ENCODE measurements around the gene IGFL1.
"Not testable (repeated sequence)": the region's sequence is repeated elsewhere in the genome, so short reads cannot be mapped to it uniquely, and the experiment has no call there.

The IGFL1 gene

GRCh38 chr19:46209472-46209871, 20.1 kb upstream of the IGFL1 start:
- no peak for TF ChIP-seq Cebpa-rat (IDR thresholded peaks at IDR 0.05)
- Histone ChIP-seq H3K9ac (no peak overlapping the region), H3K4me1 (peaks cover 11% of the 10 kb centered on the region; the same call in 1 of the 2 replicates), H3K4me3 (no peak overlapping the region), H3K4me2 (no peak overlapping the region), H3K27ac (no peak overlapping the region), H3K9me3 (no peaks in the 10 kb centered on the region), H3K36me3 (no peaks in the 10 kb centered on the region), H4K20me1 (no peaks in the 10 kb centered on the region), H3K27me3 (no peaks in the 10 kb centered on the region)

DNA sequence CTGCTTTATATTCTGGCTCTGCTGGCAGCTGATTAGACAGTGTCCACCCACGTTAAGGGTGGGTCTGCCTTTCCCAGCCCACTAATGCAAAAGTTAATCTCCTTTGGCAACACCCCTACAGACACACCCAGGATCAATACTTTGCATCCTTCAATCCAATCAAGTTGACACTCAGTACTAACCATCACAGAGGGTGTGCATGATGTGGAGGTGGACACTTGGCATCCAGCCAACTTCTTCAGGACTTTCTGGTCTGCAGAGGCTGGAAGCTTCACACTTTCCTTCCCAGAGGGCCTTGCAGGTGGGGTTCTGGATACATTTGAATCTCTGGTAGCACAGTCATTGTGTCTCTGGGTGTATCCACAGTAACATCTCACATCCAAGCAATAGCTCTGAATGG, 18.9 kb upstream of the IGFL1 start:
- H4K20me1 ChIP-seq = no peaks in the 10 kb centered on the region
- peaks cover 11% of the 10 kb centered on the region; the same call in 1 of the 2 replicates for H3K4me1 ChIP-seq
- H3K9ac ChIP-seq = no peak overlapping the region
- no peaks in the 10 kb centered on the region for H3K36me3 ChIP-seq
- no peak overlapping the region for H3K4me3 ChIP-seq
- no peak overlapping the region for H3K27ac ChIP-seq
- no peak overlapping the region for H3K4me2 ChIP-seq
- no peaks in the 10 kb centered on the region for H3K9me3 ChIP-seq
- no peaks in the 10 kb centered on the region for H3K27me3 ChIP-seq
- no peak for TF ChIP-seq Cebpa-rat (IDR thresholded peaks at IDR 0.05)

DNA sequence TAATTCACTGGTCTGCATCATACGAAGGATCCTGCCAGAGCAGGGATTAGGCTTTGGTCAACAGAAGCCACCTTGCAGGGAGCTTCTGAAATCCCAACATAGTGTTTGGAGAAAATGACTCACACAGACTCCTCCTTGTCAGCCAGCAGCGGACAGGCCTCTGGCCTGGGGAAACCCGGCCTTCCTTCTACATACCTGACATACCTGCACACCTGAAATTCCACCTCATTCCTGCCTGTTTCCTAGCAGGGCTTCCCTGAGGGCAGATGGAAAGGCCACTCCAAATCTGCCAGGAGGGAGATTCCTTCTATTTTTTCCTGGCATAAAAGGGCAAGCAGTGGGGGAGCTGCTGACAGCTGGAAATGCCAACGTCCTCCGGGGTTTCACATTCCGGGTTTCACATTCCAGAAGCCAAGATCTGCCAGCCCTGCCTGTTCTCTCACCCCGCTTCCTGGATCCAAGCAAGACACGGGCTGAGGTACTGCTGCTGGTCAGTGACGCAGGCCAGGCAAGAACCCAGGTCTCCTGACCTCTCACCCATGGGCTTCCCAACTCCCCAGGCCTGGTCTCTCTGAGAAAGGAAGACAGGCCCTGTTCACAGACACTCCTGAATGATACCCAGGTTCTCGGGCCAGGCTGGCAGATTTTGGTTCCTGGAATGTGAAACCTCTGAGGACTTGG, 18.2 kb upstream of the IGFL1 start:
- Histone ChIP-seq H3K27ac (no peak overlapping the region), H3K4me3 (no peak overlapping the region), H3K4me2 (no peak overlapping the region), H3K9me3 (no peaks in the 10 kb centered on the region), H3K9ac (no peak overlapping the region), H3K4me1 (peaks cover 11% of the 10 kb centered on the region; the same call in 1 of the 2 replicates), H3K36me3 (no peaks in the 10 kb centered on the region), H3K27me3 (no peaks in the 10 kb centered on the region), H4K20me1 (no peaks in the 10 kb centered on the region)
- TF ChIP-seq Cebpa-rat (IDR thresholded peaks at IDR 0.05) = no peak

DNA sequence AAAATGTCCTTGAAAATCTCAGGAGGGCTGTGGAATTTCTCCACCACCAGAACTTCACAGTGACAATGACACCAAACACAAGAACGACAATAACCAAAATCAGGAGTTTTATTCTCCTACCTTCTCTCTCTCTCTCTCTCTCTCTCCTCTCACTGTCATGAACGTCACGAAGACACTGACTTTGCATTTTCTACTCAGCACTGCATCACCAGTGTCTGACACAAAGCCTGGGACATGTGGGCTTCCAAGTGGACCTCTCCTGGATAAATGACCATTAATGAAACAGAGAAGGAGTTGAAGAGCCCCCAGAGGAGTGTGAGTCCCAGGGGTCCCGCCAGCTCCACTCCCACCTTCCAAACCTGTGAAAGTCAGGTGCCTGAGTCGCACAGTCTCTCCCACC, 16.9 kb upstream of the IGFL1 start:
- not testable (repeated sequence) for H4K20me1 ChIP-seq, H3K9ac ChIP-seq, H3K4me2 ChIP-seq, H3K27ac ChIP-seq, H3K4me3 ChIP-seq, H3K36me3 ChIP-seq, H3K27me3 ChIP-seq, H3K9me3 ChIP-seq
- H3K4me1 ChIP-seq = peaks cover 11% of the 10 kb centered on the region; the same call in 1 of the 2 replicates

DNA sequence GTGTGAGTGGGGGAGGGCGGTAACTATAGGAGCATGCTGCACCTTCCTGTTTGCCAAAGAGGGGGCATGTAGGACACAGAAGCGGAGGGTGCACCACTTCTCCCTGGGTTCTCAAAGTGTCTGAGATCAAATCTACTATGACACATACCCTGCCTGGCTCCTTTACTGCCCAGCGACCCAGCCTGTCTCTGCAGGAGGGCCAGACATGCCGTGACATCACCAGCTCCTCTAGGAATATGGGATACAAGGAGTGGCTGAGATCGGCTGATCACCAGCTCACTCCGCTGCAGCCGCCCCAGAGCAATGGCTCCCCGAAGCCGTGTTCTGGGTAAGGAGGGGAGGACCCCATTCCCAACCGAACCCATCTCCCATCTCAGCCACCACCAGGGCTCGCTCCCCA, 16.4 kb upstream of the IGFL1 start:
- TF ChIP-seq Cebpa-rat (IDR thresholded peaks at IDR 0.05) = no peak

GRCh38 chr19:46213806-46214205, 15.7 kb upstream of the IGFL1 start:
- TF ChIP-seq Cebpa-rat (IDR thresholded peaks at IDR 0.05) = no peak
- no peak overlapping the region for H3K4me3 ChIP-seq
- H3K4me1 ChIP-seq = peaks cover 11% of the 10 kb centered on the region; the same call in 1 of the 2 replicates
- H3K4me2 ChIP-seq = no peak overlapping the region
- H3K9me3 ChIP-seq = no peaks in the 10 kb centered on the region
- no peaks in the 10 kb centered on the region for H3K36me3 ChIP-seq
- no peak overlapping the region for H3K9ac ChIP-seq
- no peaks in the 10 kb centered on the region for H4K20me1 ChIP-seq
- H3K27ac ChIP-seq = no peak overlapping the region
- H3K27me3 ChIP-seq = no peaks in the 10 kb centered on the region

More for the DNA sequence above, 16.4 kb upstream of the IGFL1 start:
- Histone ChIP-seq H3K4me3 (no peak overlapping the region), H3K4me2 (no peak overlapping the region), H3K27ac (no peak overlapping the region), H3K27me3 (no peaks in the 10 kb centered on the region), H3K9me3 (no peaks in the 10 kb centered on the region), H3K36me3 (no peaks in the 10 kb centered on the region), H3K9ac (no peak overlapping the region), H4K20me1 (no peaks in the 10 kb centered on the region), H3K4me1 (peaks cover 11% of the 10 kb centered on the region; the same call in 1 of the 2 replicates)

DNA sequence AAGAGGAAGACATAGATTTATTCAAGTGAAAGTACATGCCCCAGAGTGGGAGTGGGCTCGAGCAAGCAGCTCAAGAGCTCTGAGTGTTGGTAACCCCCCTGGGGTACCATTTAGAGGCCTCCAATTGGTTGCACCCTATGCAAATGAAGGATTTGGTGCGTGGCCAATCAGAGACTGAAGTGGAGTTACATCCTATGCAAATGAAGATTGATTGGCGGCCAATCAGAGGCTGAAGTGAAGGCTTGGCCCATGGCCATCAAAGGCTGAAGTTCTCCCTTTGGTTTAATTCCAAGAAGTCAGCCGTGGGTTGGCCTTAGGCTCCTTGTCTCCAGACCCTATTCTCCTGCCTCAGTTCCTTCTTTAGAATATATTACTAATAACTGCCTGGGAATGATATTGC, 12.9 kb upstream of the IGFL1 start:
- H3K4me2 ChIP-seq = no peak overlapping the region
- no peak for TF ChIP-seq Cebpa-rat (IDR thresholded peaks at IDR 0.05)
- H3K4me3 ChIP-seq = no peak overlapping the region
- H3K4me1 ChIP-seq = no peaks in the 10 kb centered on the region
- no peaks in the 10 kb centered on the region for H3K36me3 ChIP-seq
- peaks cover 10% of the 10 kb centered on the region; the same call in 1 of the 2 replicates for H4K20me1 ChIP-seq
- no peak overlapping the region for H3K27ac ChIP-seq
- H3K27me3 ChIP-seq = no peaks in the 10 kb centered on the region
- no peaks in the 10 kb centered on the region for H3K9me3 ChIP-seq
- H3K9ac ChIP-seq = no peak overlapping the region

GRCh38 chr19:46217476-46217875, 12.1 kb upstream of the IGFL1 start:
- Histone ChIP-seq H4K20me1 (peaks cover 10% of the 10 kb centered on the region; the same call in 1 of the 2 replicates), H3K4me2 (no peak overlapping the region), H3K9ac (no peak overlapping the region), H3K36me3 (no peaks in the 10 kb centered on the region), H3K4me3 (no peak overlapping the region), H3K4me1 (no peaks in the 10 kb centered on the region), H3K27ac (no peak overlapping the region), H3K27me3 (no peaks in the 10 kb centered on the region), H3K9me3 (no peaks in the 10 kb centered on the region)
- no peak for TF ChIP-seq Cebpa-rat (IDR thresholded peaks at IDR 0.05)

GRCh38 chr19:46218160-46218559, 11.4 kb upstream of the IGFL1 start:
- H3K4me1 ChIP-seq = no peaks in the 10 kb centered on the region
- TF ChIP-seq Cebpa-rat (IDR thresholded peaks at IDR 0.05) = no peak

GRCh38 chr19:46220038-46220615, 9.4 kb upstream of the IGFL1 start:
- Histone ChIP-seq H3K9me3 (no peaks in the 10 kb centered on the region), H3K4me3 (no peak overlapping the region), H3K36me3 (no peaks in the 10 kb centered on the region), H3K4me2 (no peak overlapping the region), H3K9ac (no peak overlapping the region), H4K20me1 (peaks cover 10% of the 10 kb centered on the region; the same call in 1 of the 2 replicates), H3K27me3 (no peaks in the 10 kb centered on the region), H3K27ac (no peak overlapping the region), H3K4me1 (no peaks in the 10 kb centered on the region)
- no peak for TF ChIP-seq Cebpa-rat (IDR thresholded peaks at IDR 0.05)

More at GRCh38 chr19:46218160-46218559, 11.4 kb upstream of the IGFL1 start:
- H3K4me2 ChIP-seq = no peak overlapping the region
- H3K9ac ChIP-seq = no peak overlapping the region
- H3K36me3 ChIP-seq = no peaks in the 10 kb centered on the region
- H3K9me3 ChIP-seq = no peaks in the 10 kb centered on the region
- H3K27me3 ChIP-seq = no peaks in the 10 kb centered on the region
- H4K20me1 ChIP-seq = peaks cover 10% of the 10 kb centered on the region; the same call in 1 of the 2 replicates
- H3K4me3 ChIP-seq = no peak overlapping the region
- no peak overlapping the region for H3K27ac ChIP-seq

Data from BLaER1 (cell line).